NT2/D1 (cell line): ENCODE measurements around the gene R3HCC1L.

ENCODE experiments used
- SUZ12 ChIP-seq: IDR thresholded peaks from 2 replicates; pipeline ENCODE4 v1.6.1; 2011; ENCODE audit not compliant: insufficient read length, insufficient read depth; ENCODE audit errors: extremely low read depth
- YY1 ChIP-seq: IDR thresholded peaks from 2 replicates; pipeline ENCODE4 v1.6.1; 2011; ENCODE audit not compliant: insufficient read length, insufficient read depth

DNA sequence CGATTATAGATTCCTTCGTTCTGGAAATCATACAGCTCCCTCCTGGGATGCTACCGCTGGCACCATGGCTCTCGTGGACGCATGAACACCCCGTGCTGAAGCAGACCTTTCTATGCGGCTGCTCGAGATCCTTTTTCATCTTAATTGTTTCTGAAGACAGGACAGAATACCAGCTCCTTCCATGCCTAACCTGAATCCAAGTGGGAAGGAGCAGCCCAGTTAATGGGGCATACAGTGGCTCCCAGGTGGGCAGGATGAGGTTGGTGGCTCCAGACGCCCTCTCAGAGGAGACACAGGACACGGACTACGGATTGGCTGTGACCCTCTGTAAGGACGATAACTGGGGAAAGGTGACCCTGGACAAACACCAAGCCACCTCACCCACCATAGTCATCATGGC is 152.0 kb downstream of the R3HCC1L start:
- TF ChIP-seq YY1 (no peak), SUZ12 (no peak)
